Bronchus fibroblast of lung (primary cell): ENCODE data around the gene IYD. TPM values are rescaled to one million over a fixed set of nuclear protein-coding genes. Genes with fewer than 3 reads are reported as not detected.

Source experiments
- total RNA-seq: library from RNA; depleted of rRNA; stranded (reverse); fragments of >200 nt; gene quantifications from 2 replicates; pipeline ENCODE4 v1.2.3, GENCODE V29; 2015

IYD gene, protein sequence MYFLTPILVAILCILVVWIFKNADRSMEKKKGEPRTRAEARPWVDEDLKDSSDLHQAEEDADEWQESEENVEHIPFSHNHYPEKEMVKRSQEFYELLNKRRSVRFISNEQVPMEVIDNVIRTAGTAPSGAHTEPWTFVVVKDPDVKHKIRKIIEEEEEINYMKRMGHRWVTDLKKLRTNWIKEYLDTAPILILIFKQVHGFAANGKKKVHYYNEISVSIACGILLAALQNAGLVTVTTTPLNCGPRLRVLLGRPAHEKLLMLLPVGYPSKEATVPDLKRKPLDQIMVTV
- total RNA-seq, result not detected in 2 replicates

DNA sequence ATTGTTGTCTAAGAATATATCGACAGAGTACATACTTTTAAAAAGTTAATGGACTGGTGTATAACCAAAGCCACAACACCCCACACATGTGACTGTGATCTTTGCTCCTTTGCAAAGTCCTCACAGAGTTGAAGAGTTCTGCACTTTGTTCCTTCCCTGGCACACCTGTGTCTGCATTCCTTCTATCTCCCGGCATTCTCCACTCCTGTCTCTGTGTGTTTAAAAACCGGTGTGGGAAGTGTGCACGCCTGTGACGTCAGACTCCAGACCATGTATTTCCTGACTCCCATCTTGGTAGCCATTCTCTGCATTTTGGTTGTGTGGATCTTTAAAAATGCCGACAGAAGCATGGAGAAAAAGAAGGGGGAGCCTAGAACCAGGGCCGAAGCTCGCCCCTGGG is at the start of gene IYD:
IYD (plus strand) TSS at position 251 of the 400 bp plus-strand sequence; CDS start at position 271, 20 bp downstream.

Other genes with a start within 250 kb of the IYD start
- gene PPP1R14C, start 226.0 kb upstream of the IYD start, total RNA-seq, result not detected in 2 replicates
- 1.2 and 1.6 TPM in 2 replicates for gene PLEKHG1, start 230.9 kb downstream of the IYD start, total RNA-seq